ENCODE measurements around the gene AKAP11.

- TF ChIP-seq POLR2A (IDR thresholded peaks at IDR 0.05; ENCODE audit: low read depth, low read length), result no peak
- TF ChIP-seq POLR2AphosphoS5 (IDR thresholded peaks at IDR 0.05; ENCODE audit: low read depth, low read length), result no peak
- no peak for TF ChIP-seq TAF1 (IDR thresholded peaks at IDR 0.05; ENCODE audit: low read depth, low read length)
- no peak for TF ChIP-seq PAX5 (IDR thresholded peaks at IDR 0.05; ENCODE audit: insufficient read depth, low read length, severe bottlenecking)
- TF ChIP-seq POU2F2 (IDR thresholded peaks at IDR 0.05; ENCODE audit: low read depth, low read length), result no peak
- no peak for TF ChIP-seq SPI1 (IDR thresholded peaks at IDR 0.05; ENCODE audit: low read depth, low read length)
These were observed 46.9 kb upstream of the AKAP11 start for GRCh38 chr13:42225051-42225450.
